IMR-90 (cell line): Measurements from ENCODE around the gene CDKN1C.

Source experiments
- BHLHE40 ChIP-seq: fragments of 150-350 bp; IDR thresholded peaks from 2 replicates; pipeline ENCODE4 v1.6.1; 2016; ENCODE audit warnings: mild to moderate bottlenecking, low read depth, low read length
- CTCF ChIP-seq: conservative IDR thresholded peaks from 2 replicates; pipeline ENCODE4 v1.5.1; 2012; ENCODE audit warnings: mild to moderate bottlenecking, low read depth, low read length, improper control_type of control experiment
- MAZ ChIP-seq: IDR thresholded peaks from 2 replicates; pipeline ENCODE4 v1.6.1; 2012; ENCODE audit warnings: low read depth, mild to moderate bottlenecking, low read length, improper control_type of control experiment, moderate library complexity, borderline replicate concordance
- POLR2A ChIP-seq: IDR thresholded peaks from 2 replicates; pipeline ENCODE4 v1.6.1; 2012; ENCODE audit warnings: mild to moderate bottlenecking, low read depth, low read length
- RCOR1 ChIP-seq: IDR thresholded peaks from 2 replicates; pipeline ENCODE4 v1.6.1; 2012; ENCODE audit warnings: mild to moderate bottlenecking, low read length, improper control_type of control experiment; ENCODE audit not compliant: insufficient replicate concordance
- SMC3 ChIP-seq: fragments of 150-350 bp; IDR thresholded peaks from 2 replicates; pipeline ENCODE4 v1.6.1; 2016; ENCODE audit warnings: low read depth, mild to moderate bottlenecking, antibody characterized with exemption, low read length, moderate library complexity

GRCh38 chr11:2860636-2861035, 24.9 kb downstream of the CDKN1C start:
- TF ChIP-seq CTCF = no peak
- TF ChIP-seq POLR2A = no peak
- no peak for TF ChIP-seq SMC3
- TF ChIP-seq MAZ = no peak
- 0 out of 2 replicates have a peak, but pooled peaks have one; percentile 9 for TF ChIP-seq BHLHE40
- no peak for TF ChIP-seq RCOR1
